ENCODE results near the gene RANBP10. TPM values are rescaled to one million over a fixed set of nuclear protein-coding genes. Genes with fewer than 3 reads are reported as not detected.
A peak's percentile ranks its signal among the peaks of the same experiment; 100 is the strongest.

Gene RANBP10
- total and polyA plus RNA-seq, 9 of the 15 experiments (the other 6 are each of a cell fraction or from before 2014, with no cell fraction given) = 0.61 to 19.3 (median 5.9) TPM

GRCh38 chr16:67847064-67847861, 40.9 kb upstream of the RANBP10 start, which contains the start of gene CENPT (continued):
- peak; percentile 67 for TF ChIP-seq NKRF (IDR thresholded peaks at IDR 0.05; ENCODE audit: borderline replicate concordance)
- TF ChIP-seq FOXM1 (IDR thresholded peaks at IDR 0.05; ENCODE audit: low read depth) = no peak
- TF ChIP-seq FOXM1 (CRISPR knock-in tag; IDR thresholded peaks at IDR 0.05; ENCODE audit: low read depth) = no peak
- TF ChIP-seq HBP1 (CRISPR knock-in tag; IDR thresholded peaks at IDR 0.05) = no peak
- no peak for TF ChIP-seq ZKSCAN8 (CRISPR knock-in tag; IDR thresholded peaks at IDR 0.05)
- TF ChIP-seq ZBTB43 (CRISPR knock-in tag; IDR thresholded peaks at IDR 0.05) = 0 out of 2 replicates have a peak, but pooled peaks have one; percentile 45
- TF ChIP-seq FOXJ3 (CRISPR knock-in tag; IDR thresholded peaks at IDR 0.05) = no peak
- TF ChIP-seq ZNF444 (CRISPR knock-in tag; IDR thresholded peaks at IDR 0.05) = no peak
- TF ChIP-seq ETV5 (CRISPR knock-in tag; IDR thresholded peaks at IDR 0.05; ENCODE audit: low read depth) = no peak
- TF ChIP-seq PML (IDR thresholded peaks at IDR 0.05; ENCODE audit: low read length) = no peak
- no peak for TF ChIP-seq SMC3 (conservative IDR thresholded peaks at IDR 0.05; ENCODE audit: insufficient read depth, low read depth, low read length)
- no peak for TF ChIP-seq RREB1 (CRISPR knock-in tag; IDR thresholded peaks at IDR 0.05)
- TF ChIP-seq POLR2A (conservative IDR thresholded peaks at IDR 0.05) = peak; percentile 32
- no peak for TF ChIP-seq ESRRA (IDR thresholded peaks at IDR 0.05; ENCODE audit: borderline replicate concordance, low read depth)
- no peak for TF ChIP-seq CBX1 (IDR thresholded peaks at IDR 0.05; ENCODE audit: low read depth)
- no peak for TF ChIP-seq ZSCAN29 (IDR thresholded peaks at IDR 0.05)
- TF ChIP-seq HES1 (IDR thresholded peaks at IDR 0.05; ENCODE audit: low read depth) = no peak
- no peak for TF ChIP-seq TCFL5 (CRISPR knock-in tag; conservative IDR thresholded peaks at IDR 0.05)
